HuH-7.5 (cell line): ENCODE data around the gene TDRKH.

Source experiments
- DNase-seq: peaks from one replicate; pipeline ENCODE4 v3.0.0; 2011; ENCODE audit warnings: low spot score

Gene TDRKH

DNA sequence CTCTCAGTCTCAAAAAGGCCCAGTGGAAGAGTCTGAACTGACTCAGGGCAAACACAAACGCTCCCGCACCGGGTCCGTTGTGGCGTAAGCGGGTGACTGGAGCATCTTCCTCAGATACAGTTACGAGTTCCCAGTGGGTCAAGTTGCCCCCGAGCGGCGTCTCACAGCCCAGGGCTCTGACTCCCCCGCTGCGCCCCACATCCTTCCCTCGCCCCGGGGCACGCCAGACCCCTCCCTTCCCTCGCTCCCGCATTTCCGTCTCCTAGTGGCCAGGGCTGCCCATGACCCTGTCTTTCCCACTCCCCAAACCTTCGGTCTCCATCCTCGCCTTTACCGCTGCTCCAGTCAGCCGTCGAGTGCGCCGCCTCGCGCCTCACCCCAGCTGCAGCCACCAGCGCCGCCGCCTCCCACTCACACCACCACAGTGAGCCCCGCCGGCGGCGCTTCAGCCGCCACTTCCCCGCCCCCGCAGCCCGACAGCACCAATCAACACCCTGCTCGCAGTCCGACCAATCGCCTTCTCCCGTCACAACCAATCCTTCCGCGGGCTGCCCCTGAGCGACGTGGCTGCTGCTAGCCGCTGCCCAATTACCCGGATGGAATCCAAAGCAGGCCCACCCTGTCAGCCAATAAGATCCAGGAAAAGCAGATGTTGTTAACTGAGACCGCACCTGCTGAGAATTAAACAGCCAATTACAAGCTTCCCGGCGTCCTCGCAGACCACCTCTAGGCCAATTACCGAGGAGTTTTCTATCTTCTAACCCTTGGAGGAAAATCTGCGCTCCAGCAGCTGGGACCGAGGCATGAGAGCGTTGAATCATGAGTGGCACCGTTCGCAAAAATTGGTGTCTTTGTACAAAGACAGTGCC lies at the start of gene TDRKH:
Gene TDRKH, minus strand, starts transcription at position 430 of the 869 bp plus-strand sequence. CDS start 7,478 bp downstream, outside the sequence.
- DNase-seq, result peak; percentile 99

GRCh38 chr1:151839457-151840403 lies 49.4 kb upstream of the TDRKH start, which contains the start of gene C2CD4D:
TSS of gene C2CD4D (minus strand) at chr1:151839820. CDS start at chr1:151838989, 831 bp downstream.
- peak; percentile 48 for DNase-seq

DNA sequence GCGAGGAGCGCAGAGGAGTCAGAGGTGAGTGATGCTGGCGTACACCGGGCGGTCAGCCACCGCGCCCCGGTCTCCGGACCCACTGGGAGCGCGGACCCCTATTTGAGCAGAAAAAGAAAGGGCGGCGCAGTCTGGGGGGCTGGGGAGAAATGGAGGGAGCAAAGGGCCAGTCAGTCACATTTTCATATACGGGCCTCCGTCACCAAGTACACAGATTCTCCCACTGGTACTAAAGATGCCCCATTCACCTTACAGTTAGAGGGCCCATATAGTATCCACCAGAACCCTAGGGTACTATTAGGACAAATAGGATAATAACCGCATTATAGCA lies 48.7 kb upstream of the TDRKH start:
- DNase-seq, result no peak

DNA sequence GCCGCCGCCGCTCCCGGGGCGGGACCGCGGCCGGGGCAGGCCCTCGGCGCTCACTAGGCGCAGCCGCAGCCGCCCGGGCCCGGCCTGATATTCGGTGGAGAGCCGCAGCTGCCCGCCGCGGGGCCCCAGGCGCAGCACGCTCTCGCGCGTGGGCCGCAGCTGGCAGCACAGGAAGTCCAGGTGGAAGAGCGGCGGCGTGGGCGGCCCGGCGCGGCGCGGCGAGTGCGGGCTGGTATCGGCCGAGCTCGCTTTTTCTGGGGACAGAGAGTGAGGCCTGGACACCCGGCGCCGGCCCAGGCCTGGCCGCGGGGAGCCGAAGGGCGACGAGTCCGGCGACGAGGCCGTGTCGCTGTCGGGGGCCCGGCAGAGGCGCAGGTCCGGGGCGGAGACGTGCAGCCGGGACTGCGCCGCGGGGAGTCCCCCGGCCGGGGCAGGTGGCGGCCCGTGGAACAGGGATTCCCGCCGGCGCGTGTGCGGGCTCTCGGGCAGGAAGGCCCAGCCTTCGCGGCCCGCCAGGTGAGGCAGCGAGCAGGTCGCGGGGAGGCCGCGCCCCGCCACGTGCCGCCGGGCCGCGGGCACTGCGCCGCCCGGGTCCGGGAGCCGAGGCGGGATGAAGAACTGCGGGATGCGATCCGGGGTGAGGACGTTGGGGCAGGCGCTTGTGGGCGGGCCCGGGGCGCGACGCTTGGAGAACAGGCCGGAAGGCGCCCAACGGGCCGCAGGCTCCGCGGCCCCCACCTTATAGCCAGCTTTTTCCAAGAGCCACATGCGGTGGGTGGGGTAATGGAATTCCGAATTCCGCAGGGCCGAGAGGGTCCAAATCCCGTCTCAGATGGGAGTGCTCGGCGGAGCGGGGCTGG lies 48.2 kb upstream of the TDRKH start:
- DNase-seq, result peak; percentile 82

DNA sequence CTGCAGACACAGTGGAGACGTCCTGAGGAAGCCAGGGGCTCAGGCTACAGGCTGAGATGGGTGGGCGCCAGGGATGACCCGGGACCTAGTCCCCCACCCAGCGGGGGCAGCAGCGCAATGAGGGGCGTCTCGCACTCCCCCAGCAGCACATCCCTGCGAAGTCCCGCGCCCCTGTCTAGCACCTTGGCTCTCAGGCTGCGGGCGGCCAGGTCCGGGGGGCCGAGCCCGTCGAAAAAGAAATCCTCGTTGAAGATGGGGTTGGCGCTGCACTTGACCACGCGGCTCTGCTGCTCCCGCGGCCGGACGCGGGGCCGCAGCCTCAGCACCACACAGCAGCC lies 47.6 kb upstream of the TDRKH start:
- DNase-seq, result no peak

DNA sequence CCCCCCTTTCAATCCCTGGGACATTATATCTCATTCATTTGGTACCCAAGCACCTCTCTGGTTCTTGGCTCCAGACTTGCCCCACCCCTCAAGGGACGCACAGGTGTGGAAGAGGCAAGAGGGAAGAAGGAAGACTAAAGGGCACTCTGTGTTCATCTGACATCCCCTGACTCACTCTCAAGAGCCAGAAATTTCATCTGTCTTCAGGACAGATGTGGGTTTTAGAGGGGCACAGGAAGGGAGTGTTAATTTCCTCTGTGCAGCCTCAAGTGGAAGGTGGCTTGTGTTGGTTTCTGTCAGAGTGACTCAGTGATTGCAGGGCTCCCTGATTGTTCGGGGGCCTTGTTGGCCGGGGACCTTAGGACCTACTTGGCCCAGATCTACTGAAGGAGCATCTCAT lies 46.9 kb upstream of the TDRKH start:
- no peak for DNase-seq

GRCh38 chr1:151835596-151835995 lies 45.3 kb upstream of the TDRKH start:
- DNase-seq, result no peak

DNA sequence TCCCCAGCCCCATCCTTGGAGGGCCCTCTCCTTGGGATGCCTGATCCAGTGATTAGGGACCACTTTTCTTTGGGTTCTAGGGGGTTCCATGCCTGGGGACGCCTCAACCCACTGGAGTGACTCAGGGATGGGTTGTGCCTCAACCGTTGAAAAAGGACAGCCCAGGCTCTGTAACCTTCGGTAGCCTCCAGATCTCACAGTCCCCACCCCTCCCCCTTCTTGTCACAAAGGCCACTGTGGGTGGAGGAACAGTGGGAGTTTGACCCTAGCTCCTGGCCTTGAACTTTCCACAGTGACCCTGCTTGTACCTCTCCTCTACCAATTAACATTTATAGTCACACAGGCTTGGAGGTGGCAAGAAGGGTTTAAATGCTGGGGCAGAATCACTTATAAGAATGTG lies 43.9 kb upstream of the TDRKH start:
- no peak for DNase-seq

- DNase-seq, result no peak
Measured at GRCh38 chr1:151833172-151833900, 43.0 kb upstream of the TDRKH start.

- DNase-seq, result no peak
Measured at GRCh38 chr1:151832318-151832980, 42.1 kb upstream of the TDRKH start.

DNA sequence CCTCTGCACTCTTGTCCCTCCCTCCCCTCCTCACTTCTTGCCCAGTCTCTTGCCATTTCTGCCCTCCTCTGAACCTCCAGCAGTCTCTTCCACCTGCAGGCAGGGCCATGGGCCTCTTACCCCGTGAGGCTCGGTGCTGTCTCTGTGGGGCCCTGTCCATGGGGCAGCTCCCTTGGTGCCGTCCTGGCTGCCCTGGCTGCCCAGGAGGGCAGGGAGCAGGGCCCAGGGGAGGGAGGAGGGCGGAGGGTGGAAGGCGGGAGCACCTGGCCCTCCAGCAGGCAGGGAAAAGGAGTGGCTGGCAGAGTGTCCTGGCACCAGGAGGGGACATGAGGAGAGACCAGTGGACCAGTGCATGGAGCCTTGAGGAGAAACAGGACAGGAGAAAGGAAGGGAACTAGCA lies 41.3 kb upstream of the TDRKH start, which contains the start of gene RORC:
Gene RORC, minus strand, starts transcription at position 198 of the 400 bp plus-strand sequence. Its CDS starts 38 bp downstream, at position 160.
- DNase-seq, result no peak

DNA sequence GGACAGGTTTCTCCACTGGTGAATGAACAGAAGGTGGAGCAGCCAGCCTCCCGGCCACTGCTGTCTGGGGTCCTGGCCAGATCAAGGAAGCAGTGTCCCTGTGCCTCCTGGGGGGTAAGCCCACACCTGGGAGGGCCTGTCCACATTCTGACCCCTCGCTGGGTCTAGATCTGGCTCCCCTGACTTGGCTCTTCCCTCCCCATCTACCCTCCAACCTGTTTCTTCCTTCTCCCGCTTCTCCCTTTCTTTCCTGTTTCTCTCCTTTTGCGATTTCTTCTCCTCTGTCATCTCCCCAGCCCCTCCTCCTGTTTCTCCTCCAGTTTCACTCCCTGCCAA lies 40.9 kb upstream of the TDRKH start:
- DNase-seq, result no peak

GRCh38 chr1:151830055-151830454 lies 39.8 kb upstream of the TDRKH start:
- no peak for DNase-seq

GRCh38 chr1:151829352-151830046 lies 39.2 kb upstream of the TDRKH start:
- DNase-seq, result no peak

GRCh38 chr1:151828921-151829320 lies 38.6 kb upstream of the TDRKH start:
- no peak for DNase-seq

DNA sequence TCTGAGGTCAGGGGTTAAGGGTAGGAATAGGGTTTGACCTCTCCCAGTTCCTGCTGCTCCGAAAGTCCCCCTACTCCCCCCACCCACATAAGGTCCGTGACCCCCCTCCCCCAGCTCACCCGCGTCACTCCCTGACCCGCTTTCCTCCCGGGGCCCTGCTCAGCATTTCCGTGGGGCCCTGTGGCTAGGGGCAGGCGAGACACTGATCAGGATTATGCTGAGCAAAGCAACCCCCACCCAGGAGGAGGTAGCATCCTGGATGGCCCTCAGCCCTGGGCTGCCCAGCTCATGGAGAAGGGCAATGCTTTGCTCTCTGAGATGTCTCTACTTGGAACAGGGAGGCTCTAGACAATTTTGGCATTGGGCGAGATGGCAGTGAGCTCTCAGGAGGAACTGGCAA lies 37.6 kb upstream of the TDRKH start:
- DNase-seq, result no peak

- no peak for DNase-seq
Measured at GRCh38 chr1:151825751-151826660, 35.7 kb upstream of the TDRKH start.

DNA sequence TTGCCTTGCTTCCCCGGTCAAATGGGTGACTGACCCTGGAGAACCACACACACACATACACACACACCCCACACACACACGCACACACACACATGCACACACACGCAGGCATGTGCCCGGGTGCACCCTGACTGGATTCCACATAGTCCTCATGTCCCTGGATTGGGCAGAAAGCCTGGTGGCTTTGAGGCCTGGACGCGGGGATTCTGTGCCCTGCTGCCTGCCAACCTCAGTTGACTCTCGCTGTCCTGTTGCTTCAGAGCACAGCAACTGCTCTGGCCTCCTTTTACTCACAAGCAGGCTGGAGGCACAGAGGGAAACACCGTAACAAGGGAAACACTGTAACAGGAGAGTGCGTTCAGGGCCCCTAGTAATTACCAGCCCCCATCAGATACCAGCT lies 34.9 kb upstream of the TDRKH start:
- DNase-seq, result no peak

- no peak for DNase-seq
Measured at GRCh38 chr1:151823175-151823574, 32.9 kb upstream of the TDRKH start.
